ENCODE results near the gene MEI4. TPM values are rescaled to one million over a fixed set of nuclear protein-coding genes. Genes with fewer than 3 reads are reported as not detected.

Gene MEI4
- total and polyA plus RNA-seq, 10 of the 15 experiments (the other 5 are each of a cell fraction or from before 2014, with no cell fraction given), result 0.03 to 0.04 (median 0.03) TPM; not detected in 7

DNA sequence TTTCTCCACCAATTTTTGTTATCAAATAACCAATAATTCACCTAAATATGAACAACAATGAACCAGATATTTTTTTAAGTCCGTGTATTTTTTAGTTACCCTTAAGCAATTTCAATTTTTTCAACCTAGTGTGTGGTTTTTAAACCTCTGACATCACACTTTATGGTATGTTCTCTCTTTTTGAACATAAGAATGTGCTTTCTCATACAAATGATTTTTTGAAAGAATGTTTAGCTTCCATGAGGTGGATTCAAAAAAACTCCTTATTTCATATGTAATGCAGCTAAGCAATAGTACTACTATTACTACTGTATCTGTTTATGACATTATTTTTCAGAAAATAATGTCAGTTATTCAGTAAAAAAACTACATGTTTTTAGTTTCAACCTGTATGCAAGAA lies 19.4 kb upstream of the MEI4 start (continued):
- TF ChIP-seq ATF7 (IDR thresholded peaks at IDR 0.05; ENCODE audit: low read depth), result no peak
- TF ChIP-seq SMAD1 (IDR thresholded peaks at IDR 0.05; ENCODE audit: low read depth, partially characterized antibody), result no peak
- TF ChIP-seq NR2F1 (conservative IDR thresholded peaks at IDR 0.05), result no peak
- TF ChIP-seq KAT2A (conservative IDR thresholded peaks at IDR 0.05; ENCODE audit: control insufficient read depth, low read depth, low read length), result no peak
- no peak for TF ChIP-seq RFX5 (IDR thresholded peaks at IDR 0.05; ENCODE audit: low read depth, low read length)
- TF ChIP-seq, protein P1, sequence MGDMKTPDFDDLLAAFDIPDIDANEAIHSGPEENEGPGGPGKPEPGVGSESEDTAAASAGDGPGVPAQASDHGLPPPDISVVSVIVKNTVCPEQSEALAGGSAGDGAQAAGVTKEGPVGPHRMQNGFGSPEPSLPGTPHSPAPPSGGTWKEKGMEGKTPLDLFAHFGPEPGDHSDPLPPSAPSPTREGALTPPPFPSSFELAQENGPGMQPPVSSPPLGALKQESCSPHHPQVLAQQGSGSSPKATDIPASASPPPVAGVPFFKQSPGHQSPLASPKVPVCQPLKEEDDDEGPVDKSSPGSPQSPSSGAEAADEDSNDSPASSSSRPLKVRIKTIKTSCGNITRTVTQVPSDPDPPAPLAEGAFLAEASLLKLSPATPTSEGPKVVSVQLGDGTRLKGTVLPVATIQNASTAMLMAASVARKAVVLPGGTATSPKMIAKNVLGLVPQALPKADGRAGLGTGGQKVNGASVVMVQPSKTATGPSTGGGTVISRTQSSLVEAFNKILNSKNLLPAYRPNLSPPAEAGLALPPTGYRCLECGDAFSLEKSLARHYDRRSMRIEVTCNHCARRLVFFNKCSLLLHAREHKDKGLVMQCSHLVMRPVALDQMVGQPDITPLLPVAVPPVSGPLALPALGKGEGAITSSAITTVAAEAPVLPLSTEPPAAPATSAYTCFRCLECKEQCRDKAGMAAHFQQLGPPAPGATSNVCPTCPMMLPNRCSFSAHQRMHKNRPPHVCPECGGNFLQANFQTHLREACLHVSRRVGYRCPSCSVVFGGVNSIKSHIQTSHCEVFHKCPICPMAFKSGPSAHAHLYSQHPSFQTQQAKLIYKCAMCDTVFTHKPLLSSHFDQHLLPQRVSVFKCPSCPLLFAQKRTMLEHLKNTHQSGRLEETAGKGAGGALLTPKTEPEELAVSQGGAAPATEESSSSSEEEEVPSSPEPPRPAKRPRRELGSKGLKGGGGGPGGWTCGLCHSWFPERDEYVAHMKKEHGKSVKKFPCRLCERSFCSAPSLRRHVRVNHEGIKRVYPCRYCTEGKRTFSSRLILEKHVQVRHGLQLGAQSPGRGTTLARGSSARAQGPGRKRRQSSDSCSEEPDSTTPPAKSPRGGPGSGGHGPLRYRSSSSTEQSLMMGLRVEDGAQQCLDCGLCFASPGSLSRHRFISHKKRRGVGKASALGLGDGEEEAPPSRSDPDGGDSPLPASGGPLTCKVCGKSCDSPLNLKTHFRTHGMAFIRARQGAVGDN (IDR thresholded peaks at IDR 0.05), result no peak

DNA sequence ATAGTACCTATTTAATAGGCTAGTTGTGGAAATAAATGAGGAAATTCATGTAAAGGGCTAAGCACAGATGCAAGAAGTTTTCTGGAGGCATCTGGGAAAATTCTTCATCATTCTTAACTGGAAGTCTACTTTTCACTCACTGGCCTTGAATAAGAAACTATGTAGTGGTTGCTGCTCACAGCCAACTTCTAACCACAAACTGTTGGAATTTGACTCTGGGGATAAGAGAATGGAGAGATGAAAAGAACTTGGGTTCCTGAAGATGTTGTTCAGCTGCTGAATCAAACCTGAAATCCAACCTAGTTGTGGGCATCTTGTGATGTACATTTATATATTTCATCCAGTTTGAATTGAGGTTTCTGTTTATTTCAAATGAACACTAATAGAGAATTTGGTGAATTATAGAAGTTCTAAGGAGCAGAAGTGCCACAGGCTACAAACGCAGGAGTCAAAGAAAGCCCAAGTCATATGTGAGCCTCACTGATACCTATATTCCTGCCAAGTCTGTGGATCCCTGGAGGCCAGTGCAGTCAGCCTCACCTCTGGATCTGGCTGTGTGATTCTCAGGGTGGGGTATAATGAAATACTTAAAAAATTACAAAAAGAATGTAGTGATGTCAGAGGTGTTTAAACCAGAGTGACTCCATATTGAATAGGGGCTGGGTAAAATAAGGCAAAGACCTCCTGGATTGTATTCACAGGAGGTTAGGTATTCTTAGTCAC lies 18.7 kb upstream of the MEI4 start:
- DNase-seq (ENCODE audit: low read depth, low spot score), result no peak
- BruUV-seq (replicated peaks), result no TSS peak
- H2AFZ ChIP-seq (ENCODE audit: control insufficient read depth, low read depth, low read length), result no peak overlapping the region
- ChIA-PET RAD21 (ENCODE audit: unreplicated experiment) (no interaction called here), CTCF (interaction anchor here (1.5 kb wide), 1 partner anchor 14 kb away, joined by 5 read pairs; no protein-coding TSS in a partner anchor), SMC1A (ENCODE audit: uncharacterized antibody, unreplicated experiment) (interaction anchor here (0.6 kb wide), 1 partner anchor 151 kb away, joined by 3 read pairs; no protein-coding TSS in a partner anchor), POLR2A (no interaction called here)
- H3K36me3 ChIP-seq (ENCODE audit: control insufficient read depth in 2 of 2, insufficient read depth in 2 of 2, low read length in 1 of 2), result no peaks in the 10 kb centered on the region
- H3K4me2 ChIP-seq (ENCODE audit: control insufficient read depth, insufficient read depth), result no peak overlapping the region
- FAIRE-seq, result no peak
- no peaks in the 10 kb centered on the region for H3K9me3 ChIP-seq (replicated peaks; ENCODE audit: control insufficient read depth, insufficient read depth, low read length)
- no peaks in the 10 kb centered on the region for H3K79me2 ChIP-seq (ENCODE audit: control insufficient read depth, insufficient read depth, low read length)
- ATAC-seq, result no peak
- H3K27ac ChIP-seq (ENCODE audit: control insufficient read depth, insufficient read depth), result no peak overlapping the region
- H4K20me1 ChIP-seq (ENCODE audit: control insufficient read depth, insufficient read depth), result no peaks in the 10 kb centered on the region
- no peak overlapping the region for H3K4me3 ChIP-seq
- TF ChIP-seq, protein P2, sequence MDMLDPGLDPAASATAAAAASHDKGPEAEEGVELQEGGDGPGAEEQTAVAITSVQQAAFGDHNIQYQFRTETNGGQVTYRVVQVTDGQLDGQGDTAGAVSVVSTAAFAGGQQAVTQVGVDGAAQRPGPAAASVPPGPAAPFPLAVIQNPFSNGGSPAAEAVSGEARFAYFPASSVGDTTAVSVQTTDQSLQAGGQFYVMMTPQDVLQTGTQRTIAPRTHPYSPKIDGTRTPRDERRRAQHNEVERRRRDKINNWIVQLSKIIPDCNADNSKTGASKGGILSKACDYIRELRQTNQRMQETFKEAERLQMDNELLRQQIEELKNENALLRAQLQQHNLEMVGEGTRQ (IDR thresholded peaks at IDR 0.05; ENCODE audit: borderline replicate concordance, low read depth, low read length), result no peak
- TF ChIP-seq NFYB (IDR thresholded peaks at IDR 0.05; ENCODE audit: insufficient read depth, low read depth, low read length) (no peak), MXI1 (IDR thresholded peaks at IDR 0.05; ENCODE audit: low read depth, low read length) (no peak), SIN3A (IDR thresholded peaks at IDR 0.05; ENCODE audit: low read depth, low read length) (no peak), MYB (IDR thresholded peaks at IDR 0.05; ENCODE audit: borderline replicate concordance, low read depth, low read length) (no peak)
- H3K4me1 ChIP-seq (ENCODE audit: control insufficient read depth, insufficient read depth, low read length), result no peaks in the 10 kb centered on the region
- H3K9ac ChIP-seq (ENCODE audit: control insufficient read depth, insufficient read depth, low read length), result no peak overlapping the region
- no peaks in the 10 kb centered on the region for H3K27me3 ChIP-seq (replicated peaks in 1 of 2; ENCODE audit: control insufficient read depth in 2 of 2, insufficient read depth in 2 of 2, low read length in 1 of 2)
- in situ Hi-C loops (cut with MboI), result no loop called here
- 48% methylated on average over 1 of the region's 1 CpG for WGBS (ENCODE audit: insufficient coverage, insufficient replicate concordance, low lambda C conversion rate, missing lambda C conversion rate)
- intact Hi-C loops (cut with micrococcal nuclease; ENCODE audit: unreplicated experiment), result no loop called here

Measured in GM12878 (cell line).